H1 (cell line): ENCODE measurements around the gene GALNTL6. TPM values are rescaled to one million over a fixed set of nuclear protein-coding genes. Genes with fewer than 3 reads are reported as not detected.

ENCODE experiments used
- CTCF ChIA-PET: fragments of 300-600 bp; sonication (Branson Sonifier 250); formaldehyde crosslinking; loops from one replicate; lab custom pipeline; 2021; ENCODE audit not compliant: partially characterized antibody; lab: Charles Lee
- POLR2A ChIA-PET: fragments of 300-600 bp; sonication (Branson Sonifier 250); formaldehyde crosslinking; loops from one replicate; lab custom pipeline; 2021; ENCODE audit warnings: inconsistent platforms; ENCODE audit not compliant: partially characterized antibody; lab: Charles Lee
- DNase-seq, 2 experiments: peaks; one replicate each; pipeline versions ENCODE4 v3.0.0 to v3.0.0-alpha.2; 2010 to 2022; ENCODE audit warnings: low spot score in 2 of 2, low read depth in 1 of 2, mixed read lengths in 1 of 2
- FAIRE-seq: peaks from 2 replicates; lab custom pipeline; 2011; peaks lifted over from hg19 to GRCh38; lab: Jason Lieb, UNC
- H2AFZ ChIP-seq: 2 replicates; pipeline ENCODE4 v1.8.1; 2012; ENCODE audit warnings: low read length, inconsistent platforms
- H2AK5ac ChIP-seq: 2 replicates; pipeline ENCODE4 v1.6.1; 2013; ENCODE audit warnings: low read depth, low read length
- H2BK120ac ChIP-seq: replicated peaks from 2 replicates; pipeline ENCODE3; 2013; ENCODE audit warnings: low read depth, low read length, inconsistent platforms
- H2BK12ac ChIP-seq: 2 replicates; pipeline ENCODE4 v1.6.1; 2013; ENCODE audit warnings: low read depth, low read length
- H2BK15ac ChIP-seq: 2 replicates; pipeline ENCODE4 v1.6.1; 2013; ENCODE audit warnings: low read length
- H2BK20ac ChIP-seq: 2 replicates; pipeline ENCODE4 v1.6.1; 2013; ENCODE audit warnings: low read length
- H2BK5ac ChIP-seq: 2 replicates; pipeline ENCODE4 v1.6.1; 2013; ENCODE audit warnings: low read depth, low read length
- H3K14ac ChIP-seq: 2 replicates; pipeline ENCODE4 v1.6.1; 2013; ENCODE audit warnings: inconsistent platforms; ENCODE audit not compliant: insufficient read length
- H3K18ac ChIP-seq: 2 replicates; pipeline ENCODE4 v1.6.1; 2013; ENCODE audit warnings: low read length; ENCODE audit errors: extremely low read depth
- H3K23ac ChIP-seq: 2 replicates; pipeline ENCODE4 v1.6.1; 2013; ENCODE audit warnings: inconsistent platforms; ENCODE audit not compliant: insufficient read length
- H3K23me2 ChIP-seq: 2 replicates; pipeline ENCODE4 v1.6.1; 2013; ENCODE audit warnings: low read depth, low read length
- H3K27ac ChIP-seq: 2 replicates; pipeline ENCODE4 v1.6.1; 2011; ENCODE audit warnings: low read depth, low read length, inconsistent platforms
- H3K27me3 ChIP-seq, 4 experiments: replicated peaks in 1 of 4; 1 replicate in 1 of 4; 2 replicates in 3 of 4; pipeline versions ENCODE4 v1.6.1 to v1.8.1; 2011 to 2013; ENCODE audit warnings: low read length in 3 of 4, mild to moderate bottlenecking in 3 of 4, inconsistent platforms in 2 of 4, mixed read lengths in 2 of 4, moderate library complexity in 1 of 4; ENCODE audit not compliant: control insufficient read depth in 3 of 4, insufficient read depth in 3 of 4; ENCODE audit errors: extremely low read depth in 1 of 4
- H3K36me3 ChIP-seq, 4 experiments: 2 replicates each; pipeline versions ENCODE4 v1.6.1 to v1.8.1; 2011 to 2013; ENCODE audit warnings: mild to moderate bottlenecking in 4 of 4, low read length in 3 of 4, moderate library complexity in 2 of 4, control low read depth in 1 of 4, inconsistent platforms in 1 of 4; ENCODE audit not compliant: insufficient read depth in 4 of 4, control insufficient read depth in 2 of 4
- H3K4ac ChIP-seq: replicated peaks from 2 replicates; pipeline ENCODE3; 2013; ENCODE audit warnings: low read length, low read depth, mixed read lengths, inconsistent platforms; ENCODE audit not compliant: insufficient read length
- H3K4me1 ChIP-seq, 4 experiments: replicated peaks in 1 of 4; 1 replicate in 1 of 4; 2 replicates in 3 of 4; pipeline versions ENCODE4 v1.6.1 to v1.8.1; 2011 to 2013; ENCODE audit warnings: low read length in 3 of 4, inconsistent platforms in 2 of 4, mixed read lengths in 1 of 4; ENCODE audit not compliant: insufficient read depth in 4 of 4, control insufficient read depth in 3 of 4
- H3K4me2 ChIP-seq, 2 experiments: 2 replicates each; pipeline versions ENCODE4 v1.6.1 to v1.8.1; 2011 to 2013; ENCODE audit warnings: low read depth in 2 of 2, low read length in 2 of 2, control low read depth in 1 of 2, inconsistent platforms in 1 of 2, mild to moderate bottlenecking in 1 of 2; ENCODE audit not compliant: insufficient read depth in 1 of 2
- H3K4me3 ChIP-seq, 4 experiments: fragments of 200-600, 300-600 bp in 1 of 4; sonication (generic), shearing (Covaris generic), sonication (Bioruptor Twin) in 1 of 4; 2 replicates each; pipeline versions ENCODE4 v1.5.1 to v1.8.1; 2011 to 2016; ENCODE audit warnings: low read length in 4 of 4, low read depth in 3 of 4, control low read depth in 2 of 4, inconsistent platforms in 2 of 4, mild to moderate bottlenecking in 2 of 4, mixed read lengths in 1 of 4, moderate library complexity in 1 of 4; ENCODE audit not compliant: insufficient read depth in 2 of 4; ENCODE audit errors: extremely low read depth in 1 of 4
- H3K56ac ChIP-seq: replicated peaks from 2 replicates; pipeline ENCODE3; 2013; ENCODE audit warnings: low read depth, mild to moderate bottlenecking, mixed read lengths, low read length, inconsistent platforms; ENCODE audit not compliant: insufficient read length
- H3K79me1 ChIP-seq: 2 replicates; pipeline ENCODE4 v1.6.1; 2013; ENCODE audit warnings: low read depth, low read length, control low read depth
- H3K79me2 ChIP-seq, 2 experiments: 2 replicates each; pipeline versions ENCODE4 v1.6.1 to v1.8.1; 2012 to 2013; ENCODE audit warnings: low read length in 2 of 2, mild to moderate bottlenecking in 2 of 2, inconsistent platforms in 1 of 2; ENCODE audit not compliant: insufficient read depth in 2 of 2, control insufficient read depth in 1 of 2
- H3K9ac ChIP-seq, 4 experiments: replicated peaks in 1 of 4; 1 replicate in 1 of 4; 2 replicates in 3 of 4; pipeline versions ENCODE4 v1.6.1 to v1.8.1; 2011 to 2013; ENCODE audit warnings: low read depth in 3 of 4, low read length in 3 of 4, control low read depth in 2 of 4, mild to moderate bottlenecking in 2 of 4, moderate library complexity in 2 of 4, inconsistent platforms in 1 of 4; ENCODE audit errors: extremely low read depth in 1 of 4
- H3K9me3 ChIP-seq, 2 experiments: 2 replicates each; pipeline versions ENCODE4 v1.6.1 to v1.8.1; 2012 to 2013; ENCODE audit warnings: mild to moderate bottlenecking in 2 of 2, moderate library complexity in 2 of 2, control low read depth in 1 of 2, inconsistent platforms in 1 of 2, low read depth in 1 of 2, low read length in 1 of 2, mixed read lengths in 1 of 2; ENCODE audit not compliant: insufficient read depth in 2 of 2
- H4K20me1 ChIP-seq, 2 experiments: replicated peaks in 1 of 2; 2 replicates each; pipeline versions ENCODE3 to v1.8.1; 2011 to 2013; ENCODE audit warnings: inconsistent platforms in 2 of 2, low read length in 2 of 2, mild to moderate bottlenecking in 1 of 2; ENCODE audit not compliant: insufficient read depth in 2 of 2, control insufficient read depth in 1 of 2
- H4K5ac ChIP-seq: 2 replicates; pipeline ENCODE4 v1.6.1; 2013; ENCODE audit warnings: low read length, low read depth, mixed read lengths, inconsistent platforms; ENCODE audit not compliant: insufficient read length
- H4K8ac ChIP-seq: 2 replicates; pipeline ENCODE4 v1.8.0; 2013; ENCODE audit warnings: mild to moderate bottlenecking, moderate library complexity, low read length, inconsistent platforms; ENCODE audit not compliant: insufficient read depth; ENCODE audit errors: extremely low read depth
- H4K91ac ChIP-seq: replicated peaks from 2 replicates; pipeline ENCODE3; 2013; ENCODE audit warnings: low read length, mixed read lengths, inconsistent platforms; ENCODE audit not compliant: insufficient read length
- ASH2L ChIP-seq: fragments of 200-600, 300-600 bp; sonication (generic); IDR thresholded peaks from one replicate; pipeline ENCODE4 v1.7.1; 2017; ENCODE audit warnings: low read length
- CHD1 ChIP-seq: IDR thresholded peaks from 2 replicates; pipeline ENCODE4 v1.6.1; 2012; ENCODE audit warnings: low read depth, low read length, improper control_type of control experiment
- CTCF ChIP-seq, 3 experiments: IDR thresholded peaks; 1 replicate in 2 of 3; 2 replicates in 1 of 3; pipeline versions ENCODE4 v1.5.1 to v1.6.1; 2011; ENCODE audit warnings: low read length in 3 of 3, mild to moderate bottlenecking in 3 of 3, inconsistent platforms in 2 of 3, low read depth in 1 of 3, moderate library complexity in 1 of 3; ENCODE audit not compliant: insufficient read depth in 1 of 3; ENCODE audit errors: control extremely low read depth in 1 of 3
- JUND ChIP-seq: IDR thresholded peaks from 2 replicates; pipeline ENCODE4 v1.6.1; 2011; ENCODE audit warnings: mild to moderate bottlenecking, improper control_type of control experiment, low read length
- KDM5A ChIP-seq: fragments of 200-600 bp; IDR thresholded peaks from 2 replicates; pipeline ENCODE4 v1.7.1; 2012; ENCODE audit warnings: mild to moderate bottlenecking, low read length, inconsistent platforms, mixed read lengths
- NANOG ChIP-seq: IDR thresholded peaks from 2 replicates; pipeline ENCODE4 v1.6.1; 2011; ENCODE audit warnings: low read length, low read depth, mild to moderate bottlenecking, inconsistent platforms; ENCODE audit not compliant: insufficient read depth, poor library complexity, severe bottlenecking
- RAD21 ChIP-seq, 2 experiments: IDR thresholded peaks in 1 of 2; conservative IDR thresholded peaks in 1 of 2; 2 replicates each; pipeline ENCODE4 v1.6.1; 2011; ENCODE audit warnings: low read depth in 2 of 2, low read length in 2 of 2, improper control_type of control experiment in 1 of 2, inconsistent platforms in 1 of 2, mild to moderate bottlenecking in 1 of 2, moderate library complexity in 1 of 2
- SIX5 ChIP-seq: IDR thresholded peaks from 2 replicates; pipeline ENCODE4 v1.6.1; 2011; ENCODE audit warnings: mild to moderate bottlenecking, low read depth, low read length
- SUZ12 ChIP-seq: fragments of 200-600 bp; sonication (generic); IDR thresholded peaks from 2 replicates; pipeline ENCODE4 v1.6.1; 2012; ENCODE audit warnings: mild to moderate bottlenecking, inconsistent platforms, low read length, moderate library complexity, mixed read lengths
- USF2 ChIP-seq: IDR thresholded peaks from 2 replicates; pipeline ENCODE4 v1.6.1; 2011; ENCODE audit warnings: low read length, improper control_type of control experiment
- WGBS, 2 experiments: shearing (Covaris generic) in 1 of 2; methylation state at CpG; one replicate each; pipeline versions ENCODE4 v1.1.6 to v1.1.7; 2013 to 2015; ENCODE audit warnings: low lambda C conversion rate in 2 of 2, mixed read lengths in 2 of 2, inconsistent platforms in 1 of 2, low coverage in 1 of 2, missing lambda C conversion rate in 1 of 2; ENCODE audit not compliant: insufficient replicate concordance in 2 of 2, insufficient coverage in 1 of 2, insufficient read length in 1 of 2; ENCODE audit errors: extremely low coverage in 1 of 2, missing lambda C conversion rate in 1 of 2; 5-methylcytosine and 5-hydroxymethylcytosine counted together
- polyA plus RNA-seq, 7 experiments: library from polyadenylated mRNA; depleted of rRNA in 3 of 7; stranded (reverse) in 5 of 7; unstranded in 2 of 7; fragments of >200 nt in 5 of 7; fragments of 200-250 nt in 2 of 7; gene quantifications; 1 replicate in 5 of 7; 2 replicates in 1 of 7; 4 replicates in 1 of 7; pipeline versions ENCODE4 v1.2.1 to v1.2.3, GENCODE V29; 2011 to 2013; ENCODE audit warnings: missing spikeins in 2 of 7, mixed read lengths in 2 of 7
- total RNA-seq: library from RNA; stranded (reverse); fragmentation: NEBNext Ultra II Directional; extraction: Animal tissue kit (Norgen Biotek cat#: 25700); gene quantifications from 2 replicates; pipeline ENCODE4 v1.2.1, GENCODE V29; 2021

The GALNTL6 gene
- total and polyA plus RNA-seq, 2 of the 8 experiments (the other 6 are each of a cell fraction or from before 2014, with no cell fraction given): 0.03 to 0.32 TPM

GRCh38 chr4:172547724-172548123 lies 734.5 kb downstream of the GALNTL6 start:
- H3K79me2 ChIP-seq: no peaks in the 10 kb centered on the region
- H2BK15ac ChIP-seq: no peak overlapping the region
- H3K18ac ChIP-seq: no peak overlapping the region
- H3K4ac ChIP-seq: no peak overlapping the region
- H2BK120ac ChIP-seq: no peak overlapping the region
- no peak overlapping the region for H4K5ac ChIP-seq
- peak overlapping the region in 1 of 4 experiments; percentile 29; a peak in 1 of 8 replicates for H3K4me3 ChIP-seq
- H4K20me1 ChIP-seq: no peaks in the 10 kb centered on the region
- WGBS, 2 experiments: 79% methylated on average over 3 of the region's 3 CpGs; no CpG with 5 or more reads in 1 of the 2 experiments
- no peak overlapping the region for H2AK5ac ChIP-seq
- POLR2A ChIA-PET: no interaction called here
- H3K23ac ChIP-seq: no peak overlapping the region
- no peak overlapping the region for H4K91ac ChIP-seq
- H3K4me1 ChIP-seq: peaks cover 0 to 11% (median 0%) of the 10 kb centered on the region in 4 experiments; a peak in 4 of 7 replicates
- H3K56ac ChIP-seq: no peak overlapping the region
- FAIRE-seq (no peak), DNase-seq (no peak)
- H2BK5ac ChIP-seq: no peak overlapping the region
- CTCF ChIA-PET: interaction anchor here (0.9 kb wide), 1 partner anchor 16 kb away, joined by 3 read pairs; no protein-coding TSS in a partner anchor
- H3K27me3 ChIP-seq: no peaks in the 10 kb centered on the region
- H3K27ac ChIP-seq: no peak overlapping the region
- no peak overlapping the region for H3K4me2 ChIP-seq
- no peak overlapping the region for H3K9ac ChIP-seq
- H3K79me1 ChIP-seq: no peaks in the 10 kb centered on the region
- no peaks in the 10 kb centered on the region for H3K9me3 ChIP-seq
- no peak overlapping the region for H4K8ac ChIP-seq
- H2BK20ac ChIP-seq: no peak overlapping the region
- H3K23me2 ChIP-seq: no peaks in the 10 kb centered on the region
- no peak overlapping the region for H3K14ac ChIP-seq
- no peak overlapping the region for H2BK12ac ChIP-seq
- H2AFZ ChIP-seq: no peak overlapping the region
- H3K36me3 ChIP-seq: no peaks in the 10 kb centered on the region
- TF ChIP-seq RAD21 (IDR thresholded peaks at IDR 0.05 in 1 of 2, conservative IDR thresholded peaks at IDR 0.05 in 1 of 2; ENCODE audit: low read depth in 2 of 2, low read length in 2 of 2) (no peak), SIX5 (no peak), KDM5A (no peak), JUND (no peak), SUZ12 (no peak), NANOG (no peak), CTCF (IDR thresholded peaks at IDR 0.05; ENCODE audit: control extremely low read depth in 1 of 3, insufficient read depth in 1 of 3, low read depth in 1 of 3, low read length in 3 of 3) (no peak), ASH2L (no peak), USF2 (no peak), CHD1 (no peak)
